M059J (cell line): ENCODE data around the gene RNU7-1. TPM values are rescaled to one million over a fixed set of nuclear protein-coding genes. Genes with fewer than 3 reads are reported as not detected.
"Not testable (repeated sequence)": the region's sequence is repeated elsewhere in the genome, so short reads cannot be mapped to it uniquely, and the experiment has no call there.

Experiments used
- DNase-seq: peaks from one replicate; pipeline ENCODE4 v3.0.0-alpha.2; 2012; ENCODE audit warnings: low read depth
- total RNA-seq: library from RNA; depleted of rRNA; stranded (reverse); fragments of >200 nt; shearing (Covaris generic); gene quantifications from 2 replicates; pipeline ENCODE4 v1.2.3, GENCODE V29; 2014; rRNA removed

Gene RNU7-1
- total RNA-seq: not detected in 2 replicates

DNA sequence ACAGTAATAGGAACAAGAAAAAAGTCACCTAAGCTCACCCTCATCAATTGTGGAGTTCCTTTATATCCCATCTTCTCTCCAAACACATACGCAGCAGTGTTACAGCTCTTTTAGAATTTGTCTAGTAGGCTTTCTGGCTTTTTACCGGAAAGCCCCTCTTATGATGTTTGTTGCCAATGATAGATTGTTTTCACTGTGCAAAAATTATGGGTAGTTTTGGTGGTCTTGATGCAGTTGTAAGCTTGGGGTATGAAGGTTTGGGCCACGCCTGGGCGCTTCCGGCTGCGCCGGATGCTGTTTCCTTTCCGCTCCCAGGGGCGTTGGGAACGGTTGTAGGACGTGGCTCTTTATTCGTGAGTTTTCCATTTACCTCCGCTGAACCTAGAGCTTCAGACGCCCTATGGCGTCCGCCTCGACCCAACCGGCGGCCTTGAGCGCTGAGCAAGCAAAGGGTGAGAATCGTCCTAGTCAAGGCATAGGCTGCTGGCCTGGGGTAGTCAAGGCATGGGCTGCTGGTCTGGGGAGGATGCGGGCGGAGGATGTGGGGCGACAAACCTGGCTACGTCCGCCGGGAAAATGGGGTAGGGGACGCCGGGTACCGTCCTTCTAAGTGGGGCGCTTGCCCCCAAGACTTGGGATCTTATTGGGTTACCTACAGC is at the start of gene RNU7-1, which contains the start of gene C12orf57:
Gene RNU7-1 (plus strand): TSS at position 95 of the 659 bp plus-strand sequence.
Gene C12orf57 (plus strand): TSS at position 301 of the 659 bp plus-strand sequence. CDS start 100 bp downstream, at position 401.
- DNase-seq: peak; percentile 95

DNA sequence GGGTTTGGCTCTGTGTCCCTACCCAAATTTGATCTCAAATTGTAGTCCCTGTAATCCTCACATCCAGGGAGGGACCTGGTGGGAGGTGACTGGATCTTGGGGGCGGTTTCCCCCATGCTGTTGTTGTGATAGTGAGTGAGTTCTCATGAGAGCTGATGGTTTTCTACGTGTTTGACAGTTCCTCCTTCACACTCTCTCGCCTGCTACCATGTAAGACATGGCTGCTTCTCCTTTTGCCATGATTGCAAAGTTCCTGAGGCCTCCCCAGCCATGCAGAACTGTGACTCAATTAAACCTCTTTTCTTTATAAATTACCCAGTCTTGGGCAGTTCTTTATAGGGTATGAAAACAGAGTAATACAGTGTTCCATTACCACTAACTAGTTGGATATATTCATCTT is 49.3 kb upstream of the RNU7-1 start:
- DNase-seq: no peak

DNA sequence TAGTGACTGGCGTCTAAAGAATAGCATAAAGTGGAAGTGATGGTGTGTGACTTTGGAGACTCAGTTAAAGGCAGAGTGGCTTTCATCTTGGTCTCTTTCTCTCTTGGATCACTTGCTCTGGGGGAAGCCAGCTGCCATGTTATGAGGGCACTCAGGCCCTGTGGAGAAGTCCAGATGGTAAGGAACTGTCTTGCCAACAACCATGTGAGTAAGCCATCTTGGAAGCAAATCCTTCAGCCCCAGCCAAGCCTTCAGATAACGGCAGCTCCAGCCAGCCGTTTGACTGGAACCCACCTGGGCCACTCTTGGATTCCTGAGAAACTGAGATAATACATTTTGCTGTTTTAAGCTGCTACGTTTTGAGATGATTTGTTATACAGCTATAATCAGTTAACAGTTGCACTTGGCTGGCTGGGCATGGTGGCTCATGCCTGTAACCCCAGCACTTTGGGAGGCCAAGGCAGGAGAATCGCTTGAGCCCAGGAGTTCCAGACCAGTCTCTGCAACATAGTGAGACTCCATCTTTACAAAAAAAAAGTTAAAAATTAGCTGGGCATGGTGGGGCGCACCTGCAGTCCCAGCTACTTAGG is 46.7 kb upstream of the RNU7-1 start:
- no peak for DNase-seq

DNA sequence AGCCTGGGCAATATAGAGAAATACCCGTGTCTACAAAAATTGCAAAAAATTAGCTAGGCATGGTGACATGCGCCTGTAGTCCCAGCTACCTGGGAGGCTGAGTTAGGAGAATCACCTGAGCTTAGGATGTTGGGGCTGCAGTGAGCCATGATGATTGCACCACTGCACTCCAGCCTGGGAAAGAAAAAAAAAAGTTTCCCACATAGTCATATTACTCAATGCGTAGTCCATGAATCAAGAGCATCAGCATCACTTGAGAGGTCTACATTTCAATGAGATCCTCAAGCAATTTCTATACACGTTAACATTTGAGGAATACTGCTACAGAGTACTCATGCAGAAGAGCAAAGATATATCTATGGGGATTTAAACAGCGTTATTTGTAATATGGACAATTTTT is 44.2 kb upstream of the RNU7-1 start:
- DNase-seq: no peak

DNA sequence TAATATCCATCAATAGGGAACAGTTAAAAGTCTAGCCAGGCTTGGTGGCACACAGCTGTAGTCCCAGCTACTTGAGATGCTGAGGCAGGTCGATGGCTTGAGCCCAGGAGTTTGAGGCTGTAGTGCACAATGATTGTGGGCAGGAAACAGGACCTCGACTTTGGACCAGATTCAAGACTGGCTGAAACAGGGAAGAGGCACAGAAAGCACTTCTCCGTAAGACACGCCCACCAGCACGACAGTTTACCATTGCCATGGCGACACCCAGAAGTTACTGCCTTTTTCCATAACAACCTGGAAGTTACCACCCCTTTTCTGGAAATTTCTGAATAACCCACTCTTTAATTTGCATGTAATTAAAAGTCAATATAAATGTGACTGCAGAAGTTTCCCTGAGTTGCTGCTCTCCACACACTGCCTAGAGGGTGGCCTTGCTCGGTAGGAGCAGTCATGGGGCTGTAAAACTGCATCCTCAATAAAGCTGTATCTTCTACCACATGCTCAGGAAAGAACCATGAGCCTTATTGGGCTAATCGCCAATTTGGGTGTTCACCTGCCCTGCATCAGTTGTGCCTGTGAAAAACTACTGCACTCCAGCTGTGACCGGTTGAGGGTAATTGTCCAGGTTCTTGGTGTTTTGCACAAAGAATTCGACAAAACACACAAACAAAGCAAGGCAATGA is 43.6 kb upstream of the RNU7-1 start:
- DNase-seq: peak; percentile 86

DNA sequence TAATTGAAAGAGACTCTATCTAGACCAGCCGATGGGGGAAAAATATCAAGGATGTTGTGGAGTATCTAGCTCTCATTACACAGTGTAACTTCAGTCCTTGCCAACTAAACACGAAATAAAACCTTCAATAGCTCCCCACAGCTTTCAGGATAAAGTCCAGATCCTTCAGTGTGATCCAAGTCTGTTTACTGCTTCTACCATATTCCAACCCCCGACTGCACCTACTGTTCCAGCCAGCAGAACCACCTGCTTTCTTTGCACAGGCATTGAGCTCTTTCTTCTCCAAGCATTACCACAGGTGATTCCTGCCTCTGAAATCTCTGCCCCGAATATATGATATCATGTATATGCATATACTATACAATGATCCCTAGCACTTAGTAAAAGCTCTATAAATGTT is 41.2 kb upstream of the RNU7-1 start:
- no peak for DNase-seq

DNA sequence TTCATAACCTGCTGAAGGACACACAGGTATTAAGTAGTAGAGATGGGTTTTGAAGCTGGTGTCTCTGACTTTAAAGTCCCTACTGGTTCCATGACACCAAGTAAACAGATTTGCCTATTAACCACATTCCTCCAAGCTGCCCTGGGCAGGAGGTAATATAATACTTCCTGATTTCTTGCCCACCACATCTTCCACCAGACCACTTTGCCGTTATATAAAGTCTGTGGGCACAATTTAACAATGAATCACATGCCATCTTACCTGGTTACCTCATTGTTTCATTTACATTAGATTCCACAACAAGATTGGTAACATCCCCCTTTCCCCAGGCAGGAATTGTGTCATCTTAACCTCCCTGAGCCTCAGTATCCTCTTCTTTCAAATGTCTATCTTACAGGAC is 39.9 kb upstream of the RNU7-1 start:
- DNase-seq: peak; percentile 87

DNA sequence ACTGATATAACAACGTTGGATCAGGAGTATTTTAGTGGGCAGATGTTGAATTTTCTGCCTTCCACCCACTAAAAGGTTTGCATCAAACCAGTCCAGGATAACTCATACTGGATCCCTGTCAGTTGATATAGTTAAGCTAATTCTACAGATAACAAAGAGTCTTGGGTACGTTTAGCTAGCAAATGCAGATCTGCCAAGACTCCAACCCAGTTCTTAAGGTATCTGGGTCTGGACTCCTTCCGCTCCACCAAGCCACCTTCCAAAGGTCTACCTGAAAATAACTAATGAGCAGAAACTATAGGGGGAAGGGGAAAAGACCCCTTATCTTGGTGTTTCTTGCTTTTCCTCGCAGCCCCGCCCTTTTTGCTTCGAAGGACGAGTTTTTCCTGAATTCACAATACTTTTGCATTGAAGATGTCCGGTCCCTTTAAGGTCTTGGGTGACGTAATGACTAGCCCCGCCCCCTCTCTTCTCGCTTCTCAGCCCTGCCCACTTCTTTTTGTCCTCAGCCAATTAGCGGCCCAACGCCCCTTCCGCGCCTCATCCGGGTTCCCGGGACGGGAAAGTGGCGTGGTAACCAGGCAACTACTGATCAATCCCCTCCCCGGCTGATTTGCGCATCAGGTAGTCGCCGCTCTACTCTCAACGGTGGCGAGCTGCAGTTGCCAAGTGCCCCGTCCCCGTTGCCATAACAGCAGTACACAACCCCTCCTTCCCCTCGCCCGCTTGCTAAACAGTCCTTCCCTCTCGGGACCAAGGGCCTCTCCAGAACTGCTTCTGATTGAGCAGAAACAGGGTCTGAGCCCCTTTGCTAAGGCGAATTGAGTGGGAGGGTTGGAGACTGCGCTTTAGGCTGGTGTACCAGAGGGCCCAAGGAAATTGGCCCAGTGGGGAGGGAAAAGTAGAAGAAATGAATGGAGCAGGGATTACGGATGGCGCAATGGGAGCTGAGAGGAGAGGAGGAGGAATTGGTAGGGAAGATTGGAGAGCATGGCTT is 39.0 kb upstream of the RNU7-1 start, which contains the start of gene LRRC23:
Gene LRRC23 (plus strand): TSS at position 543 of the 997 bp plus-strand sequence. CDS start 812 bp downstream, outside the sequence.
- DNase-seq: peak; percentile 96

DNA sequence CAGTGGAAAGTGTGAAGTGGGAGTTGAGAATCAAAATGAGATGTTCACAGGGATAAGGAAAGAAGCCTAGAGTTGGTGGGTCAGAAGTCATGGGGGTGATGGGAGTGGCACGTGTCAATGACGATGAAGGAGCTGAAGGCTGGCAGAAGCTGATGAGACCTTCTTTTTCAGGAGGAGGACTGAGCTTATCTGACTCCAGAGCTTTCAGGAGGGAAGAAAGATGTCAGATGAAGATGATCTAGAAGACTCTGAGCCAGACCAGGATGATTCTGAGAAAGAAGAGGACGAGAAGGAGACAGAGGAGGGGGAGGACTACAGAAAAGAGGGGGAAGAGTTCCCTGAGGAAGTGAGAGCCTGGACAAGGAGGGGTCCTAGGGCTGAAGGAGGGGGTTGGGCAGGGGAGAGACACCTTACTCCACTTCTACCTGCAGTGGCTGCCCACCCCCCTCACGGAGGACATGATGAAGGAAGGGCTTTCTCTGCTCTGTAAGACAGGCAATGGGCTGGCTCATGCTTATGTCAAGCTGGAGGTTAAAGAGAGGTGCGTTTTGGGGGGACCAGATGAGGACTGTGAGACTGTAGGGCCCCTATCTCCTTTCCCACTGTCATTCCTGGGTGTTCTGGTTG is 38.1 kb upstream of the RNU7-1 start:
- DNase-seq: no peak

DNA sequence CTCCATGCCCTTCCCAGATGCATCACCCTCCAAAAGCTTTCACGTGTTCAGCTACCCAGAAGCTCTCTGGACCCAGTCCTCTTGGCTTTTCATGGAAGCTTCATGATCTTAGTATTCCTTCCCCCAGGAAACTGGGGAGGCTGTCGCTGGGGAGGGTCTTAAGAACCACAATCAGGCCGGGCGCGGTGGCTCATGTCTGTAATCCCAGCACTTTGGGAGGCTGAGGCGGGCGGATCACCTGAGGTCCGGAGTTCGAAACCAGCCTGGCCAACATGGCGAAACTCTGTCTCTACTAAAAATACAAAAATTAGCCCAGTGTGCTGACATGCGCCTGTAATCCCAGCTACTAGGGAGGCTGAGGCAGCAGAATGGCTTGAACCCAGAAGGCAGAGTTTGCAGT is 35.5 kb upstream of the RNU7-1 start:
- DNase-seq: not testable (repeated sequence)

DNA sequence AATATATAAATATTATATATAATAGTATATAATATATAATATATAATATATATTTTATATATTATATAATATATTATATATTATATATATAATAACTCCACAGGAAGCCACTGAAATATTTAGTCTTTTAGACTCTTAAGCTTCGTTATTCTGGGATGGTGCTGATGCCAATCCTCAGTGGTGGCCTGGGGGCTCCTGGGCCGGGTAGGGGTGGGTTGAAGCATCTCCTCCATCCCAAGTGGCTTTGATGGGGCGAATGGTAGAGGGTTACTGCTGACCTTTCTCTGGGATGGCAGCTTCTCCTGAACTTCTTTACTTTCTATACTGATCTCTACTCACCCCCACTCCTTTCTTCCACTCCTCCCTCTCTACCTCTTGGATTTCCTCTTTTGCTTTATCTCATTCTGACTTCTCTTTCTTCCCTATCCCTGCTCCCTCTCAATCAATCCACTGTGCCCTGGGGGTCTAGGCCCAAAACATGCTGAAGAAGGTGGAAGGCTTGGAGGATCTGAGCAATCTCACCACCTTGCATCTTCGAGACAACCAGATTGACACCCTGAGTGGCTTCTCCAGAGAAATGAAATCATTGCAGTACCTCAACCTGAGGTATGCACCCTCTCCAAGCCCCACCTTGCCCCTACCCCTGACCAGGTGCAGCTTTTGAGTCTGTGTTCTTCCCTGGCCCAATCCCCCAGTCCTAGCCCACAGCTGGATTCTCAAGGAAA is 34.0 kb upstream of the RNU7-1 start:
- no peak for DNase-seq

DNA sequence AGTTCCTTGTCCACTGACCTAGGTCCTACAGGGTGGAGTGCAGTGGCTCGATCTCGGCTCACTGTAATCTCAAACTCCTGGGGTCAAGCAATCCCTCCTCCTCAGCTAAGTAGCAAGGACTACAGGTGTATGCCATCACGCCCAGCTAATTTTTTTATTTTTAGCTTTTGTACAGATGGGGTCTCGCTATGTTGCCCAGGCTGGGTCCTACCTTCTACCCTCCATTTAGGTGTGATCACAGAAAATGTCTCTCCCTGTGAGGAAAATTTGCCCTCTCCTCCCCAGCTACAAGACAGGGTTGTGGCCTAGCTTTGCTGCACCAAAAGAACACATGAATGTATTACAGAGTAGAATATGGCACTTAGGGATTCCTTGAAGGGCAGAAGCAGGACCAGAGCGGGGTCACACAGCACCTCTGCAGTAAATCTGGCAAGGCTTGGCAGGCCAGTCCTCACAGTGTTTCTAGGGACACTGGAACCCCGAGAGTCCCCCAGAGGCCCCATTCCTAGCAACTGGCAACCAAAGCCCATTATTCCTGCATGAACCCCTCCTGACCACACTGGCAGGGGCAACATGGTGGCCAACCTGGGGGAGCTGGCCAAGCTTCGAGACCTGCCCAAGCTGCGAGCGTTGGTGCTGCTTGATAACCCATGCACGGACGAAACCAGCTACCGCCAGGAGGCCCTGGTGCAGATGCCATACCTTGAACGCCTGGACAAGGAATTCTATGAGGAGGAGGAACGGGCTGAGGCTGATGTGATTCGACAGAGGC is 31.3 kb upstream of the RNU7-1 start:
- no peak for DNase-seq

DNA sequence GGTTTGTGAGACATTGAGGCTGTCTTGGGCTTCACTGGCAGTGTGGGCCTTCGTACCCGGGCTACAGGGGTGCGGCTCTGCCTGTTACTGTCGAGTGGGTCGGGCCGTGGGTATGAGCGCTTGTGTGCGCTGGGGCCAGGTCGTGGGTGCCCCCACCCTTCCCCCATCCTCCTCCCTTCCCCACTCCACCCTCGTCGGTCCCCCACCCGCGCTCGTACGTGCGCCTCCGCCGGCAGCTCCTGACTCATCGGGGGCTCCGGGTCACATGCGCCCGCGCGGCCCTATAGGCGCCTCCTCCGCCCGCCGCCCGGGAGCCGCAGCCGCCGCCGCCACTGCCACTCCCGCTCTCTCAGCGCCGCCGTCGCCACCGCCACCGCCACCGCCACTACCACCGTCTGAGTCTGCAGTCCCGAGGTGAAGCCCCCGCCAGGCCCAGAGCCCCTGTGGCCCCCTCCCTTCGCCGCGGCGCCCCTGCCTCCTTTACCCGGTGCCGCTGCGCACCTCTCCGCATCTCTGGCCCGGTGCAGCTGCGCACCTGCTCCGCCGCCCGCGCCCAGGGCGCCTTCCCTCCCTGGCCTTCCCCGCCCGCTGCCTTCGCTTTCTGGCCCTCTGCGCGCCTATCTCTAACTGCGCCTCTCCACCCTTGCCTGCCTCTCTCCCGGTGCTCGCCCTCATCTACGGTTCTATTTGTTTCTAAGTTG is 29.2 kb upstream of the RNU7-1 start, which contains the start of gene ENO2:
Gene ENO2 (plus strand): TSS at position 335 of the 701 bp plus-strand sequence. CDS start 1,253 bp downstream, outside the sequence.
- peak; percentile 71 for DNase-seq

DNA sequence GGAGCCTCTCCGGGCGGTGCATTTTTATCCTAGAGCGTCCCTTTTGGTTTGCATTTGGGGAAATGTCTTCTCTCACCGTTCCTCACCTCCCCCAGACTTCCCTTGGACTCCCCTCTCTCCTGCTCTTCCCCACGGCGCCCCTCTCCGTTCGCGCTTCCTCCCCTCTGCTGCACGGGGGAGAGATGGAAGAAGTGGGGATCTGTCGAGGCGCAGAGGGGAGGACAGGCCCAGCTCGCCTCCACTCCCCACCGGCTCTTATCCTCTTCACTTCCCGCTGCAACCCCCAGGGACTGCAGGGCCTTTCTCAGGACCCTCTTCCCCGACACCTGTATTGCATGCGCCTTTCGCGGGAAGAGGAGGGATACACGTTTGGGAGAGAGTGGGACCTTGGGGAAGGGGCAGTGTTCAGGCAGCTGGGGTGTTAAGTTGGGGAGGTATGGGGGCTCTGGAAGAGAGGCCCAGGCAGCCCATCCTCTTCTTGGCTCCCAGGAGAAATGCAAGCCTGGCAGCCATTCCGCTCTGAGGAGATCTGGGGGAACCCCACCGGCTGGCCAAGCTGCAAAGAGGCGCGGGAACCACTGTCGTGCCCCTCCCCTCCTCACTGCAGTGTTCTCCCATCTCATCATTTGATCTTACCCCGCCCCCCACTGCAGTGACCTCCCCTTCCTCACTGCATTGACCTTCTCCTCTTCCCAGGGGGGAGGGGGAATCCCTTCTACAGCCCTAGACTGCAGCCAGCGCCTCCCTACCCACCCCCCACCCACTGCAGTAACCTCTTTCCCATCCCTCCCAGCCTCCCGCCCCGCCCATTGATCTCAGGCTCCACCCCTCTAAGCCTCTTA is 28.4 kb upstream of the RNU7-1 start:
- no peak for DNase-seq

DNA sequence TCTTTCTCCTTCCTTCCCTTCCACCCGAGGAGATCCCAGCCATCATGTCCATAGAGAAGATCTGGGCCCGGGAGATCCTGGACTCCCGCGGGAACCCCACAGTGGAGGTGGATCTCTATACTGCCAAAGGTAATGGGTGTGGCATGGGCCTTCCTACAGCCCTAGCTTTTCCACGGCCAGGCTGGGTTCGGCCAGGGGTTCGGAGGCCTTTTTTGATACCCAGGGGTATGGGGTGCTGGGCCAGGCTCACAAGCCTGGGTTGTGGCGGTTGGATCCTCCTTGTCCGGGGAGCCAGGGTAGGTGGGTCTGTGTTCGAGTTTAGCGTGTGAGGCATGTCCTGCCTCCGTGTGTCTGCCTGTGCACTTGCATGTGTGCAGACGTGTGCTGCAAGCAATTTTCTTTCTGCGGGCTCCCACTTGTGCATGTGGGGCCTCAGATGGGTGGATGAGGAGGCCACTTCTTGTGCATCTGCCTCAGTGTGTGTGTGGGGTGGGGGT is 27.8 kb upstream of the RNU7-1 start:
- DNase-seq: no peak

DNA sequence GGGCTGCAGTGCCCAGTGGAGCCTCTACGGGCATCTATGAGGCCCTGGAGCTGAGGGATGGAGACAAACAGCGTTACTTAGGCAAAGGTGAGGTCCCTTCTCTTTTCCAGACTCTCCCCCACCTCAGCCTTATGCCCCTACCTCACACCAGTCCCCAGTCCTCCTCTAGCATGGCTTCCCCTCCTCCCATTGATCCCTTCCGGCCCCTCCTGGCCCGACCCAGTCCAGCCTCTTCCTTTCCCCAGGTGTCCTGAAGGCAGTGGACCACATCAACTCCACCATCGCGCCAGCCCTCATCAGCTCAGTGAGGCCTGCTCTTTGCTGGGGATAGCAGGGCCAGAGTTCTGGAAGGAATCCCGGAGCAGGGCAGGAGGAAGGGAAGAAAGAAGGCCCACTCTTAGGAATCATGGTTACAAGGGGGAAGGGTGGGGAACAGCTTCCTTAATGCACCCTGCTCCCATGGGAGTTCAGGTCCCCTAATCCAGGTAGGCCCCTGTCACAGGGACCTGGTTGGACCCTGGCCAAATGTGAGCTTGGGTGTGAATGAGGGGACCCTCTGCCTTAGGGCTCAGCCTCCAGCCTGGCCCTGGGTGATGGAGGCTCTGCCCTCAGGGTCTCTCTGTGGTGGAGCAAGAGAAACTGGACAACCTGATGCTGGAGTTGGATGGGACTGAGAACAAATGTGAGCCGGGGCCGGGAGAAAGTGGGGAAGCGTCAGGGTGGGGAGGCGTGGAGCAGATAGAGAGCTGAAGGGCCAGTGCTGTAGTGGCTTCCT is 27.0 kb upstream of the RNU7-1 start:
- no peak for DNase-seq
